ENCODE data around the gene UBL7.

DNA sequence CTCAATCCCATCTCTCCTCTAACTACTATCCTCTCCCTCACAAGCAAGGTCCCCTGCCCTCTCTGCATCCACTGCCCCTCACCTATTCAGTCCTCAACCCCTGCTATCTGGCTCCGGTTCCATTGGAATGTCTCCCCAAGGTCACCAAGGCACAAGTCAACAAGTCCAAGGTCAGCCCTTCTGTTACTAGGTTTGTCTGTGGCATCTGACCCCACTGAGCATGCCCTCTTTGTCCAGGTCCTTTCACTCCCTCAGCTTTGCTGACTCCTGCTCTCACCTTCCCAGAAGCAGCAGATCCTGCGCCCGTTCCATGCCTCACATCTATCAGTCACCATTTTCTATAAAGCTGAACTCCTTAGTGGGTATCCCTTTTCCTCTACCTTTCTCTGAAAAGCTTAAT, 18.9 kb downstream of the UBL7 start:
- TF ChIP-seq, protein P1, sequence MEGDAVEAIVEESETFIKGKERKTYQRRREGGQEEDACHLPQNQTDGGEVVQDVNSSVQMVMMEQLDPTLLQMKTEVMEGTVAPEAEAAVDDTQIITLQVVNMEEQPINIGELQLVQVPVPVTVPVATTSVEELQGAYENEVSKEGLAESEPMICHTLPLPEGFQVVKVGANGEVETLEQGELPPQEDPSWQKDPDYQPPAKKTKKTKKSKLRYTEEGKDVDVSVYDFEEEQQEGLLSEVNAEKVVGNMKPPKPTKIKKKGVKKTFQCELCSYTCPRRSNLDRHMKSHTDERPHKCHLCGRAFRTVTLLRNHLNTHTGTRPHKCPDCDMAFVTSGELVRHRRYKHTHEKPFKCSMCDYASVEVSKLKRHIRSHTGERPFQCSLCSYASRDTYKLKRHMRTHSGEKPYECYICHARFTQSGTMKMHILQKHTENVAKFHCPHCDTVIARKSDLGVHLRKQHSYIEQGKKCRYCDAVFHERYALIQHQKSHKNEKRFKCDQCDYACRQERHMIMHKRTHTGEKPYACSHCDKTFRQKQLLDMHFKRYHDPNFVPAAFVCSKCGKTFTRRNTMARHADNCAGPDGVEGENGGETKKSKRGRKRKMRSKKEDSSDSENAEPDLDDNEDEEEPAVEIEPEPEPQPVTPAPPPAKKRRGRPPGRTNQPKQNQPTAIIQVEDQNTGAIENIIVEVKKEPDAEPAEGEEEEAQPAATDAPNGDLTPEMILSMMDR (IDR thresholded peaks at IDR 0.05; ENCODE audit: poor library complexity) = no peak
- no peak for TF ChIP-seq EZH2 (IDR thresholded peaks at IDR 0.05; ENCODE audit: borderline replicate concordance)
